ENCODE data around the gene ASB4. TPM values are rescaled to one million over a fixed set of nuclear protein-coding genes. Genes with fewer than 3 reads are reported as not detected.

Gene ASB4
- total RNA-seq, 2 donors from 2014 or later = 0.14 TPM; not detected in 1

- Histone ChIP-seq H3K27me3 (replicated peaks; ENCODE audit: insufficient read depth) (no peaks in the 10 kb centered on the region), H3K4me3 (no peak overlapping the region), H3K36me3 (no peaks in the 10 kb centered on the region), H3K27ac (no peak overlapping the region), H3K9me3 (no peaks in the 10 kb centered on the region), H3K4me1 (ENCODE audit: control insufficient read depth in 1 of 2, low read depth in 2 of 2) (peaks cover under 1 to 6% of the 10 kb centered on the region in 2 donors)
- no peak for DNase-seq (ENCODE audit: low spot score)
- no peak for TF ChIP-seq CTCF (IDR thresholded peaks at IDR 0.05)
- no peak for ATAC-seq (ENCODE audit: insufficient number of reproducible peaks, low FRiP score, low read depth)
These were observed 54.6 kb downstream of the ASB4 start for GRCh38 chr7:95540366-95540765.

- no peaks in the 10 kb centered on the region for H3K36me3 ChIP-seq
- no peak for TF ChIP-seq CTCF (IDR thresholded peaks at IDR 0.05)
- H3K9me3 ChIP-seq = no peaks in the 10 kb centered on the region
- H3K27me3 ChIP-seq (replicated peaks; ENCODE audit: insufficient read depth) = no peaks in the 10 kb centered on the region
- ATAC-seq (ENCODE audit: insufficient number of reproducible peaks, low FRiP score, low read depth) (no peak), DNase-seq (ENCODE audit: low spot score) (no peak)
- H3K4me3 ChIP-seq = no peak overlapping the region
- H3K4me1 ChIP-seq (ENCODE audit: control insufficient read depth in 1 of 2, low read depth in 2 of 2) = peaks cover 12 to 36% of the 10 kb centered on the region in 2 donors
- H3K27ac ChIP-seq = no peak overlapping the region
These were observed 57.6 kb downstream of the ASB4 start for GRCh38 chr7:95543312-95543711.

- Histone ChIP-seq H3K4me1 (ENCODE audit: control insufficient read depth in 1 of 2, low read depth in 2 of 2) (peaks cover 20 to 45% of the 10 kb centered on the region in 2 donors), H3K27ac (no peak overlapping the region), H3K36me3 (no peaks in the 10 kb centered on the region), H3K27me3 (replicated peaks; ENCODE audit: insufficient read depth) (no peaks in the 10 kb centered on the region), H3K9me3 (no peaks in the 10 kb centered on the region), H3K4me3 (no peak overlapping the region)
- no peak for TF ChIP-seq CTCF (IDR thresholded peaks at IDR 0.05)
- DNase-seq (ENCODE audit: low spot score) (no peak), ATAC-seq (ENCODE audit: insufficient number of reproducible peaks, low FRiP score, low read depth) (no peak)
These were observed 58.4 kb downstream of the ASB4 start for GRCh38 chr7:95544171-95544570.

- H3K4me3 ChIP-seq = peak overlapping the region; percentile 65
- ATAC-seq (ENCODE audit: insufficient number of reproducible peaks, low FRiP score, low read depth) (peak; percentile 73), DNase-seq (ENCODE audit: low spot score) (no peak)
- TF ChIP-seq CTCF (IDR thresholded peaks at IDR 0.05) = peak; percentile 61
- H3K27me3 ChIP-seq (replicated peaks; ENCODE audit: insufficient read depth) = no peaks in the 10 kb centered on the region
- peak overlapping the region; percentile 53 to 78 for H3K27ac ChIP-seq
- H3K36me3 ChIP-seq = no peaks in the 10 kb centered on the region
- peaks cover 25 to 54% of the 10 kb centered on the region in 2 donors for H3K4me1 ChIP-seq (ENCODE audit: control insufficient read depth in 1 of 2, low read depth in 2 of 2)
- H3K9me3 ChIP-seq = no peaks in the 10 kb centered on the region
These were observed 59.4 kb downstream of the ASB4 start for GRCh38 chr7:95545007-95545615.

- DNase-seq (ENCODE audit: low spot score) (no peak), ATAC-seq (ENCODE audit: insufficient number of reproducible peaks, low FRiP score, low read depth) (no peak)
- H3K4me3 ChIP-seq = peak overlapping the region; percentile 65
- TF ChIP-seq CTCF (IDR thresholded peaks at IDR 0.05) = no peak
- peak overlapping the region; percentile 53 to 78 for H3K27ac ChIP-seq
- no peaks in the 10 kb centered on the region for H3K27me3 ChIP-seq (replicated peaks; ENCODE audit: insufficient read depth)
- H3K9me3 ChIP-seq = no peaks in the 10 kb centered on the region
- no peaks in the 10 kb centered on the region for H3K36me3 ChIP-seq
- peaks cover 31 to 60% of the 10 kb centered on the region in 2 donors for H3K4me1 ChIP-seq (ENCODE audit: control insufficient read depth in 1 of 2, low read depth in 2 of 2)
These were observed 59.9 kb downstream of the ASB4 start for GRCh38 chr7:95545673-95546072.
